ENCODE data around the gene TSTD2. TPM values are rescaled to one million over a fixed set of nuclear protein-coding genes. Genes with fewer than 3 reads are reported as not detected.
A peak's percentile ranks its signal among the peaks of the same experiment; 100 is the strongest.

The TSTD2 gene
- total and polyA plus RNA-seq, 10 donors, result 8.1 to 31.0 (median 19.2) TPM

- intact Hi-C loops (cut with DNase I; ENCODE audit: low total_unique reads), result no loop called here
- Histone ChIP-seq H3K4me1 (peaks cover 0 to 40% (median 16%) of the 10 kb centered on the region in 6 donors), H3K36me3 (no peaks in the 10 kb centered on the region), H3K27me3 (replicated peaks in 1 of 7) (peaks cover 0 to 29% (median 0%) of the 10 kb centered on the region in 7 donors), H3K27ac (peak overlapping the region in 4 of 8 donors; percentile 1 to 83 (median 76)), H3K4me3 (no peak overlapping the region), H3K9me3 (no peaks in the 10 kb centered on the region)
- DNase-seq, result peak; percentile 31
- TF ChIP-seq POLR2AphosphoS5 (IDR thresholded peaks at IDR 0.05) (no peak), POLR2A (IDR thresholded peaks at IDR 0.05) (no peak), CTCF (IDR thresholded peaks at IDR 0.05 in 8 of 11, conservative IDR thresholded peaks at IDR 0.05 in 3 of 11) (no peak)
- 18 to 39% (median 30%) methylated on average over 3 of the region's 3 CpGs for WGBS, 5 donors
Measured at GRCh38 chr9:97558701-97559101, 74.5 kb downstream of the TSTD2 start.

GRCh38 chr9:97557606-97558095 lies 75.5 kb downstream of the TSTD2 start:
- Histone ChIP-seq H3K27ac (peak overlapping the region in 6 of 8 donors; percentile 1 to 83 (median 64)), H3K4me1 (peaks cover 0 to 40% (median 16%) of the 10 kb centered on the region in 6 donors), H3K4me3 (no peak overlapping the region), H3K36me3 (no peaks in the 10 kb centered on the region), H3K9me3 (no peaks in the 10 kb centered on the region), H3K27me3 (replicated peaks in 1 of 7) (peaks cover 0 to 37% (median 0%) of the 10 kb centered on the region in 7 donors)
- intact Hi-C loops (cut with DNase I; ENCODE audit: low total_unique reads), result no loop called here
- peak; percentile 64 for DNase-seq
- 11 to 26% (median 15%) methylated on average over 7 of the region's 7 CpGs for WGBS, 5 donors
- TF ChIP-seq POLR2A (IDR thresholded peaks at IDR 0.05) (no peak), POLR2AphosphoS5 (IDR thresholded peaks at IDR 0.05) (peak; percentile 33 to 69 (median 65)), CTCF (IDR thresholded peaks at IDR 0.05 in 8 of 11, conservative IDR thresholded peaks at IDR 0.05 in 3 of 11) (no peak)

- intact Hi-C loops (cut with DNase I; ENCODE audit: low total_unique reads), result no loop called here
- peak overlapping the region in 6 of 8 donors; percentile 0 to 83 (median 64) for H3K27ac ChIP-seq
- peaks cover 0 to 37% (median 0%) of the 10 kb centered on the region in 7 donors for H3K27me3 ChIP-seq (replicated peaks in 1 of 7)
- DNase-seq, result no peak
- peaks cover 0 to 40% (median 16%) of the 10 kb centered on the region in 6 donors for H3K4me1 ChIP-seq
- WGBS, 5 donors, result 67 to 80% (median 74%) methylated on average over 15 of the region's 15 CpGs
- H3K4me3 ChIP-seq, result no peak overlapping the region
- TF ChIP-seq CTCF (IDR thresholded peaks at IDR 0.05 in 8 of 11, conservative IDR thresholded peaks at IDR 0.05 in 3 of 11) (no peak), POLR2A (IDR thresholded peaks at IDR 0.05) (no peak), POLR2AphosphoS5 (IDR thresholded peaks at IDR 0.05) (no peak)
- no peaks in the 10 kb centered on the region for H3K9me3 ChIP-seq
- no peaks in the 10 kb centered on the region for H3K36me3 ChIP-seq
Measured at GRCh38 chr9:97556721-97557605, 76.2 kb downstream of the TSTD2 start.
